Activated CD4-positive, alpha-beta memory T cell treated with anti-CD3 and anti-CD28 coated beads for 36 hours (primary cell): ENCODE data around the gene KCNIP1. TPM values are rescaled to one million over a fixed set of nuclear protein-coding genes. Genes with fewer than 3 reads are reported as not detected.
"Not testable (repeated sequence)": the region's sequence is repeated elsewhere in the genome, so short reads cannot be mapped to it uniquely, and the experiment has no call there.

Source experiments
- CTCF ChIA-PET: fragments of 350-600 bp; sonication (Branson Sonifier 250); formaldehyde crosslinking; loops from one replicate; lab custom pipeline; 2021; ENCODE audit warnings: antibody characterized with exemption, inconsistent platforms; lab: Charles Lee
- POLR2A ChIA-PET: fragments of 350-600 bp; sonication (Branson Sonifier 250); formaldehyde crosslinking; loops from one replicate; lab custom pipeline; 2021; ENCODE audit warnings: antibody characterized with exemption; lab: Charles Lee
- DNase-seq: peaks from one replicate; pipeline ENCODE4 v3.0.0-alpha.2; 2020
- H3K27ac Mint-ChIP-seq: one replicate; pipeline ENCODE4 v1.8.0; 2021; ENCODE audit warnings: mixed read lengths
- H3K27me3 Mint-ChIP-seq: one replicate; pipeline ENCODE4 v1.8.0; 2021; ENCODE audit warnings: mixed read lengths
- H3K36me3 Mint-ChIP-seq: one replicate; pipeline ENCODE4 v1.8.0; 2021; ENCODE audit warnings: mixed read lengths
- H3K4me1 Mint-ChIP-seq: one replicate; pipeline ENCODE4 v1.8.0; 2021; ENCODE audit warnings: low read depth, mixed read lengths
- H3K4me3 Mint-ChIP-seq: one replicate; pipeline ENCODE4 v1.8.0; 2021; ENCODE audit warnings: mild to moderate bottlenecking, mixed read lengths
- H3K9me3 Mint-ChIP-seq: one replicate; pipeline ENCODE4 v1.8.0; 2021; ENCODE audit warnings: mixed read lengths
- intact Hi-C: fragments of 100-400 bp; cut with micrococcal nuclease; formaldehyde crosslinking; loops from one replicate; pipeline ENCODE4 v1.15.1; 2023
- total RNA-seq, 2 experiments: library from RNA; stranded (reverse); gene quantifications; one replicate each; pipeline ENCODE4 v1.2.3, GENCODE V29; 2021

The KCNIP1 gene
- total RNA-seq, 2 experiments from 2014 or later, result not detected

DNA sequence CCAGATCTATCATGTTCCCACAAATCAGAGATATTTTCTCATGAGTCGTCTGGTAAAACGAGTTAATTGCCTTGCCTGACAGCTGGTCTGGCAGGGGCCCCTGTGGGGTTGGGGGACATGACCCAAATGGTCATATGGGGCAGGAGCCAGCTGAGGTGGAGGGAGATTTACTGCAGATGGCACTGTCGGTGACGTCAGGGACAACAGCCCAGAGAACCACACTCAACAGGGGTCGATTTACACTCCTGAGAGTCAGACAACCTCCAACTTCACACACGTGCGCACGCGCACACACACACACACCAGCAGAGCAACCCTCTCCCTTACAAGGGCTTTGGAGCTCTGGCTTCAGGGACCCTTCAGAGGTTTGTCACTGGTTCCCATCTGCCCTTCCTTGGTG is 256.3 kb downstream of the KCNIP1 start:
- CTCF ChIA-PET, result no interaction called here
- intact Hi-C loops, result no loop called here
- POLR2A ChIA-PET, result no interaction called here
- no peaks in the 10 kb centered on the region for H3K9me3 Mint-ChIP-seq
- peaks cover 4% of the 10 kb centered on the region for H3K27me3 Mint-ChIP-seq
- H3K4me3 Mint-ChIP-seq, result no peak overlapping the region
- no peak for DNase-seq
- H3K27ac Mint-ChIP-seq, result no peak overlapping the region
- no peaks in the 10 kb centered on the region for H3K4me1 Mint-ChIP-seq
- H3K36me3 Mint-ChIP-seq, result no peaks in the 10 kb centered on the region

DNA sequence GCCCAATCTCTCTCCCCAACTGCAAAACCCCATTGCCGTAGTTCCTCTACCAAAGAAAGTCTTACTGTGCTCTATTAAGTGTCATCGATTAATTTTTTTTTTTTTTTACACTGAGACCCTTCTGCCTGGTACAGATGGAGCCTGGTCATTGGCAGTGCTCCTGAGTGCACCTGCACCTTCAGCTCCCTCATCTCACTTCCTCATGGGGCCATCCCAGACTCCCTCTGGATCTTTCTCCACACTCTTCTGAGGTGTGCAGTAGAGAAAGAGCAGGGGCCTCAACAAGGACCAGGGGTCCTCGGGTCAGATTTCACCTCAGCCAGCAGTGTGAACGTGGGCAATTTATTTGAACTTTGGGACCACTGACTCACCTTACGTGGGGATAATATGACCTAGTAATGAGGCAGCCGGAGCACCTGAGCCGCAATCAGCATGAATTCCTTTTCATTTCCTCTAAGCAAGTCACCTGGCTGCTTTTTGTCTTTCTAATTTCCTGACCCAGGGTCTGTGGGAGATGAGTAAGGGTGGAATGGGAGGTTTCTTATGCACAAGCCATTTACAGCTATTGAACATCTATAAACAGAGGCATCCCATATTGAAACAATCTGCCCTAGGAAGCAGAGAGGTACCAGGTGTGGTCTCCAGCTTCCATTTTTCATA is 257.4 kb downstream of the KCNIP1 start:
- H3K27ac Mint-ChIP-seq, result no peak overlapping the region
- DNase-seq, result no peak
- no peaks in the 10 kb centered on the region for H3K4me1 Mint-ChIP-seq
- peaks cover 4% of the 10 kb centered on the region for H3K27me3 Mint-ChIP-seq
- H3K36me3 Mint-ChIP-seq, result no peaks in the 10 kb centered on the region
- H3K4me3 Mint-ChIP-seq, result no peak overlapping the region
- CTCF ChIA-PET, result no interaction called here
- POLR2A ChIA-PET, result no interaction called here
- intact Hi-C loops, result no loop called here
- no peaks in the 10 kb centered on the region for H3K9me3 Mint-ChIP-seq

DNA sequence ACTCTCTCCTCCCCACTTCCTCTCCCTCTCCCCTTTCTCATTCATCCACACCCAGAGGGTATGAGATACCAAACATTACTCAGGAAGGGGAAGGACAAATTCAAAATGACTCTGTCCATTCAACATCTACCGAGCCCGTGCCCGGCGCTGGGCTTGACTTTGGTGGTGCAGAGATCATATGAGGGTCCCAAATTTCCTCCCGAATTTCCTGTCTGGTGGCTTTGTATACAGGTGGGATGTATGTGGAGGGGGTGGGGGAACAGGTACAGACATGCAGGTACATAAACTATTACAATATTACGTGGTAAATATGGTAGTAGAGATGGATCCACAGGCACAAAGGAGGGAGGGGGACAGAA is 257.9 kb downstream of the KCNIP1 start:
- Mint-ChIP-seq H3K4me3 (no peak overlapping the region), H3K27ac (no peak overlapping the region), H3K4me1 (no peaks in the 10 kb centered on the region), H3K36me3 (no peaks in the 10 kb centered on the region), H3K9me3 (no peaks in the 10 kb centered on the region), H3K27me3 (peaks cover 4% of the 10 kb centered on the region)
- ChIA-PET POLR2A (no interaction called here), CTCF (no interaction called here)
- intact Hi-C loops, result no loop called here
- DNase-seq, result no peak

DNA sequence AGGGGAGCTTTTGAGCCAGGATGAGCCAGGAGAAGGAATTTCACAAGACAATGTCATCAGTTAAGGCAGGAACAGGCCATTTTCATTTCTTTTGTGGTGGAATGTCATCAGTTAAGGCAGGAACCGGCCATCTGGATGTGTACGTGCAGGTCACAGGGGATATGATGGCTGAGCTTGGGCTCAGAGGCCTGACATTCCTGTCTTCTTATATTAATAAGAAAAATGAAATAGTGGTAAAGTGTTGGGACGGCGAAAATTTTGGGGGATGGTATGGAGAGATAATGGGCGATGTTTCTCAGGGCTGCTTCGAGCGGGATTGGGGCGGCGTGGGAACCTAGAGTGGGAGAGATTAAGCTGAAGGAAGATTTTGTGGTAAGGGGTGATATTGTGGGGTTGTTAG is 258.5 kb downstream of the KCNIP1 start:
- POLR2A ChIA-PET, H3K27me3 Mint-ChIP-seq, DNase-seq, H3K4me3 Mint-ChIP-seq, H3K27ac Mint-ChIP-seq, H3K4me1 Mint-ChIP-seq, CTCF ChIA-PET, H3K36me3 Mint-ChIP-seq, intact Hi-C loops, H3K9me3 Mint-ChIP-seq: not testable (repeated sequence)

DNA sequence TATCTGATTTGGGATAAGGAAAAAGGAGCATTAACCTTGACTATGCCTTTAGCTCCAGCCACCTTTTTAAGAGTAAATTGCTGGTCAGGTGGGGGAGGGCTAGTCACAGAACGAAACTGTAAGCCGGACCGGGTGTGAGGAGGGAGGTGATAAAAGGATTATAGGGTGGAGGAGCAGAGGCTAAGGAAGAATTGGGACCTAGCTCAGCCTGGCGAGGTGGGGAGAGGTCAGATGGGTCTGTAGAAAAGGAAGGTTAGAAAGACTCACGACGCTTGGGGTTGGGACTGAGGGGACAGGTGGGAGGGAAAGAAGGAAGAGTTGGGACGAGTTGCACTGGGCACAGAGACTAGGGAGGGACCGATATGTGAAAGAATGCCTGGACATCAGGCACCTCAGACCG is 262.0 kb downstream of the KCNIP1 start:
- H3K4me3 Mint-ChIP-seq, H3K9me3 Mint-ChIP-seq, intact Hi-C loops, H3K36me3 Mint-ChIP-seq, H3K27ac Mint-ChIP-seq, CTCF ChIA-PET, H3K27me3 Mint-ChIP-seq, POLR2A ChIA-PET, DNase-seq, H3K4me1 Mint-ChIP-seq: not testable (repeated sequence)

DNA sequence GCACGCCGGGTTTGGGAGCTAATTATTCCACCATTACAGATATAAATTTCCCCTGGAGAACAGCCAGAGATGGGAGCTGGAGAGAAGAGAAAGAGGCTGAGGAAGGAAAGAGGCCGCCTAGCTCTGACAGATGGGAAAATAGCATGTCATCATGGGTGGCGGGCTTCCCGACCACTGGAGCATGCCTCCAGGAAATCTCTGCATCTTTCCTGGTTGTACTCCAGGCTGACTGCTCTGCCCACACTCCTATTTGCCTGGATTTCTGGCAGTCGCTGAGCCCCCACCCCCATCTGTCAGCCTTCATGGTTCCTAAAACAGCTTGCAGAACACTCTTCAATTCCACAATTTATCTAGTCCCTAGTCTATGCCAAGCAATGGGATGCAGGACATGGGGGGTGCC is 265.4 kb downstream of the KCNIP1 start:
- CTCF ChIA-PET, result no interaction called here
- no peak overlapping the region for H3K27ac Mint-ChIP-seq

DNA sequence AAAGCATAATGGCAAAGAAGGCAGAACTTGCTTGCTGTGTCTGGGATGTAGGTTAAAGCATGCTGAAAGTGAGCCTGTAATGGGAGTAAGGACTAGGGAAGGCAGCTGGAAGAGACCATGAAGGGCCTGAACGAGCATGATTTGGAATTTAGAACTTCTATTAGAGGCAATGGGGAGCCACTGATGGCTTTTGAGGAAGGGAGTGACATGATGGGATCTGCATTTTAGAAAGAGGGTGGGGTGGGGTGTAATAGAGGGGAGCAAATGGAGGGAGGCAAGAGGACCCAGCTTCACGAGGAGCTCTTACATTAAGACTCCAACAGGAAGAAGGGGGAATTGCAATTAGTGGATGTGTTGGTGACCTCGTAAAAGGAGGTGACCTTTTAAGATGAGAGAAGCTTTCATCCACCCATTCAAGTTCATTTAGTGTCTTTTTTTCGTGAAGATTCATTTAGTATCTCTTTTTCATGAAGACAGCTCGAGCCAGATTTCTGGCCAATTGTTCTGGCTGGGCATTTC is 266.1 kb downstream of the KCNIP1 start:
- CTCF ChIA-PET, result no interaction called here
- peaks cover 2% of the 10 kb centered on the region for H3K27me3 Mint-ChIP-seq
- no peak overlapping the region for H3K4me3 Mint-ChIP-seq
- DNase-seq, result no peak
- intact Hi-C loops, result no loop called here
- no peak overlapping the region for H3K27ac Mint-ChIP-seq
- no peaks in the 10 kb centered on the region for H3K9me3 Mint-ChIP-seq
- no peaks in the 10 kb centered on the region for H3K4me1 Mint-ChIP-seq
- no peaks in the 10 kb centered on the region for H3K36me3 Mint-ChIP-seq
- POLR2A ChIA-PET, result no interaction called here

More for the DNA sequence above, 265.4 kb downstream of the KCNIP1 start:
- POLR2A ChIA-PET, result no interaction called here
- DNase-seq, result no peak
- intact Hi-C loops, result no loop called here
- no peaks in the 10 kb centered on the region for H3K36me3 Mint-ChIP-seq
- peaks cover 2% of the 10 kb centered on the region for H3K27me3 Mint-ChIP-seq
- H3K9me3 Mint-ChIP-seq, result no peaks in the 10 kb centered on the region
- H3K4me3 Mint-ChIP-seq, result no peak overlapping the region
- no peaks in the 10 kb centered on the region for H3K4me1 Mint-ChIP-seq

DNA sequence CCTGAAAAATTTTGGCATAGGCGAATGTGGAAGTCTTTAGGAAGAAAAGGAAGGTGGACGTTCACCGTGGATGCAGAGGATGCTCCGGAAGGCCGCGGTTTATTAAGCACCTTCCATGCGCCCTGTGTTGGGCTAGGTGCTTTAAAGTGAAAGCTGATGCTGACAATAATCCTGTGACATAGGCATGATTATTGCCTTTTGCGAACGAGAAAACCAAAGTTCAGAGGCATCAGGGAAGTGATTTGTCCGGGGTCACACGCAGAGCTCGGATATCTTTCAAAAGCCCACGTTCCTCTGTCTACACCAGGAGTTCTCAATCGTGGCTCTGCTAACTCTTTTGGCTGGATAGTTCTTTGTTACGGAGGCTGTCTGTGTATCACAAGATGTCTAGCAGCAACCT is 267.7 kb downstream of the KCNIP1 start:
- Mint-ChIP-seq H3K27ac (no peak overlapping the region), H3K4me3 (no peak overlapping the region), H3K9me3 (no peaks in the 10 kb centered on the region), H3K4me1 (no peaks in the 10 kb centered on the region), H3K27me3 (peaks cover 2% of the 10 kb centered on the region), H3K36me3 (no peaks in the 10 kb centered on the region)
- CTCF ChIA-PET, result no interaction called here
- POLR2A ChIA-PET, result no interaction called here
- no peak for DNase-seq
- intact Hi-C loops, result no loop called here

DNA sequence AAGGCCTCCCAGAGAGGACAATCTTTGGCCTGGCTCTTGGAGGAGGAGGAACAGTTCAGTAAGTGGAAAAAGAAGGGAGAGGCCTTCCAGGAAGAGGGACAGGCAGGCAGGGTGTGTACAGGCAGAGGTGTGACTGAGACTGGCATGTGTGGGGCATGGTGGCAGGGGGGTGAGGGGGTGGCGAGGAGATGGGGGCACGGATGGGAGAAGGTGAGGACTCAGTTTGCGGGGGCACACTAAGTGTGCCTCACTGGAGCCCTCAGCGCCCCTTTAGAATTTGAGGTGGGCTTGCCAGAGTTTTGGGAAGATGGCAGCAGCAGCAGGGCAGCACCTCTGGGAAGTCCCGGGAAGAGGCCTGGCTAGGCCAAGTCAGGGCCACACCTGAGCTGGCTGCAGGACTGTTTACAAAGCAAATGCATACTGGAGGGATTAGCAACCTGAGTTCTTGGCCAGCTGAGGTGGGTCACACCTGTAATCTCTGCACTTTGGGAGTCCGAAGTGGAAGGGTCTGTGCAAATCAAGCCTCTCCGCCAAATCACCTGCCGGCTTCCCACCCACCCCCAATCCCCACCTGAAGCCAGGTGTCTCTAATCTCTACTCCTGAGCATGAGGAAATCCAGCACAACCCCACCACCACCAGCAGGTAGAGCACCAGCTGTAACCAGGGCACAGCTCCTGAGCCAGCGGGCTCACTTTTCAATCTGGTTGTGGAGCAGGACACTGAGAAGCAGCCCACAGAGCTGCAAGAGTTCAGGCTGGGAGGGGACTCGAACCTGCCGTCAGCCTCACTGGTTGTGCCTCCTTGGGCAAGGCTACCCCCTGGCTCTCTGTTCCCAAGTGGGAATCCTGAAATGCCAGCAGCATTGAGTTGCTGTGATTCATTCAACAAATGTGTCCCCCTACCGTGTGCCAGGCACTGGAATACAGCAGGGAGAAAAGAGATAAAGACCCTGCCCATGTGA is 269.5 kb downstream of the KCNIP1 start:
- H3K36me3 Mint-ChIP-seq, result no peaks in the 10 kb centered on the region
- H3K27ac Mint-ChIP-seq, result no peak overlapping the region
- ChIA-PET CTCF (no interaction called here), POLR2A (no interaction called here)
- H3K9me3 Mint-ChIP-seq, result no peaks in the 10 kb centered on the region
- H3K4me3 Mint-ChIP-seq, result no peak overlapping the region
- intact Hi-C loops, result no loop called here
- H3K4me1 Mint-ChIP-seq, result no peaks in the 10 kb centered on the region
- peaks cover 2% of the 10 kb centered on the region for H3K27me3 Mint-ChIP-seq
- no peak for DNase-seq

DNA sequence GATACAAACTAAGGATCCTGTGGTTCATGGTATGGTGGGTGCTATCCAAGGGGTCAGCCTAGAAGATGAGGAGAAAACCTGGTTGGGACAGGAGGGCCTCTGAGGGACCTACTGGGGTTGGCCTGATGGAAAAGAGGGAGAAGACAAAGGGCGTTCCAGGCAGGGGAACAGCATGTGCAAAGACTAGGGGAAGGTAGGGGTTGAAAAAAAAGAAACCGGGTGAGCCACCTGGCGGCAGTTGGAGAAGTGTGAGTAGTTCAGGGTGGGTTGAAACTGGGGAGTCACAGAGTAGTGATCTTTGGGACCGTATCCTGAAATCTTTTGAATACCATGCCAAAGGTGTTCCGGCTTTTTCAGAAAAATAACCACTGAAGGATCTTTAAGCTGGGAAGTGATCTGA is 271.0 kb downstream of the KCNIP1 start:
- Mint-ChIP-seq H3K4me3 (no peak overlapping the region), H3K4me1 (no peaks in the 10 kb centered on the region), H3K27ac (no peak overlapping the region), H3K27me3 (peaks cover 2% of the 10 kb centered on the region), H3K36me3 (no peaks in the 10 kb centered on the region), H3K9me3 (no peaks in the 10 kb centered on the region)
- intact Hi-C loops, result no loop called here
- DNase-seq, result no peak
- ChIA-PET POLR2A (no interaction called here), CTCF (no interaction called here)

DNA sequence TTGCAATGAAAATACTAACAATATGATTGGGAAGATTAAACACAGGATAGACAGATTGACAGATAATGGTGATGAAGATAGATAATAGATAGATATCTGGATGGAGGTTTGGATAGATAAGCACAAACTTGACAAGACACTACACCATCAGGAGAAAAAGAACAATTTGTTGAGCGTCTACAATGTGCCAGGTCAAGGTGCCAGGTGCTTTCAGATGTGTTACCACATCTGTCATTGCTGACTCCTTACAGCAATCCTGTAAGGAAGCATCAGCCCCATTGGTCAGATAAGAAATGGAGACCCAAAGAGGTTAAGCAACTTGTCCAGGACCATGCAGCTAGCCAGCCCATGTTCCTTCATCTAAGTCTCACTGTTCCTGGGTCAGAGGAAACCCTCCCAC is 278.1 kb downstream of the KCNIP1 start:
- Mint-ChIP-seq H3K27me3 (no peaks in the 10 kb centered on the region), H3K36me3 (no peaks in the 10 kb centered on the region), H3K9me3 (no peaks in the 10 kb centered on the region), H3K4me3 (no peak overlapping the region), H3K27ac (no peak overlapping the region), H3K4me1 (no peaks in the 10 kb centered on the region)
- ChIA-PET CTCF (no interaction called here), POLR2A (no interaction called here)
- DNase-seq, result no peak
- intact Hi-C loops, result no loop called here

DNA sequence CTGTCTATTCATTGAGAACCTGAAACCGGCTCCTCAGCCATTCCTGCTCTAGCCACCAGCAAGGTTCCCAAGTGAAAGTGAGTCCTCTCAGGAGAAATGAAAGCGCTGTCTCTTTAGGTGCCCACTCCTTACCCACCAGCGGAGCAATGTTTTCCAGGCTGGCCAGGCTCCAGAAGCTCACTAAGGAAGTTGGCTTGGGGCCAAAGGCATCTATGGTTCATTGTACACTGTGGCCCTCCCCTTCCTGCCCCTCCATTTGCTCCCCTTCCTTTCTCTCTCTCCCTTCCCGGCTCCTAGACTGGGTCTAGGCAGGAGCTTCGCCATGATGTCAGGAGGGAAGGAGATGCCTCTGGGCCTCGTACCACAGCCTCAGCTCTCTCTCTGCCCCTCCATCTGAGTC is 278.6 kb downstream of the KCNIP1 start:
- no peaks in the 10 kb centered on the region for H3K36me3 Mint-ChIP-seq
- no peaks in the 10 kb centered on the region for H3K4me1 Mint-ChIP-seq
- no peak for DNase-seq
- ChIA-PET POLR2A (no interaction called here), CTCF (no interaction called here)
- intact Hi-C loops, result no loop called here
- H3K9me3 Mint-ChIP-seq, result no peaks in the 10 kb centered on the region
- no peak overlapping the region for H3K4me3 Mint-ChIP-seq
- no peak overlapping the region for H3K27ac Mint-ChIP-seq
- H3K27me3 Mint-ChIP-seq, result no peaks in the 10 kb centered on the region
